Measurements from ENCODE around the gene SIPA1L2.

SIPA1L2 gene

DNA sequence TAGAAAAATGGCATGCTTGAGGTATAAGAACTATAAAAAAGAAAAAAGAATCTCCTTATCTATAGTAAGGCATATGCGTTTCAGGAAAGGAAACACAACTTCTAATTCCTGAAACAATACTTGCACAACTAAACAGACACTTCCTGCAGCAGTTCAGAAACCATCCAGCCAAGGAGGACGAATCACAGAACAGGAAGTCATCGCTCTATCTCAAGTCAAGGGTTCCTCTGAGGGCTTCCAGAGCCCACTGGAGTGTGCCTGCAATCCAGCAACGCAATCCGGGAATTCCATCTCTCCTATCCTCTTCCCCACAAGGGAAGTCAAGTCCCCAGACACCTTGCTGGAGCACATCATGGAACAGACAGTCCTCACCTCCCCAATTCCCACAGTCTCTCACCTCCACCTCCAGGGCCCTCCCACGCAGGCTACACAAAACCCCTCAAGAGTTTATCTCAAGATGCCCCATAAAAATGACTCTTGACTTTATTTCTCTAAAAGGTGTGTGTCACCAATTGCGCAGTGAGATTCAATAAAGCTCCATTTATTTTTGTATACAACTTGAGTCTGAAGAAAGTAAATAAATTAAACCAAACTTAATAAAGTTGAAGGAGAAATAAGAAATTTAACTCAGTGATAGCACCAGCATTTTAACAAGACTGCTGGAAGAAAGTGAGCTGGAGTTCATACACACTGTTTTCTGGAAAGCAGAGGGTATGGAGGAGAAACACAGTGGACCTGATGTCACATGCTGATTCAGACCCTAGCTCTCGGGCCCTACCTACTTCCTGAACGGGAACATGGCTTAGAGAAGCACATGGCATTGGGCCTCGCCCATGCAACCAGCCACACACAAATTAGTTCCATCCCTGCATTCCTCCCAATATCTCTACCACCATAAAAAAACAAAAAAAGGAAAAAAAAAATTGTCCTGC is 39.9 kb downstream of the SIPA1L2 start:
- H3K27me3 ChIP-seq (ENCODE audit: control insufficient read depth in 1 of 2, insufficient read depth in 1 of 2, low read length in 2 of 2): no peaks in the 10 kb centered on the region
- no peak overlapping the region for H3K4me3 ChIP-seq (ENCODE audit: insufficient read depth in 1 of 2, low read depth in 1 of 2, low read length in 2 of 2)
- no peak overlapping the region for H2AK5ac ChIP-seq (ENCODE audit: low read length, severe bottlenecking)
- no peak overlapping the region for H3K14ac ChIP-seq (ENCODE audit: low read length in 2 of 2)
- 18% methylated on average over 9 of the region's 10 CpGs for WGBS
- DNase-seq: peak; percentile 84
- no peak overlapping the region for H2BK120ac ChIP-seq (ENCODE audit: low read depth, low read length)
- H2BK5ac ChIP-seq (ENCODE audit: low read depth, low read length, poor library complexity, severe bottlenecking): no peak overlapping the region
- H4K8ac ChIP-seq (ENCODE audit: low read length): peak overlapping the region; percentile 88
- H3K18ac ChIP-seq (ENCODE audit: low read depth in 1 of 2, low read length in 2 of 2): peak overlapping the region; percentile 77 to 83
- H3K27ac ChIP-seq (ENCODE audit: low read length, poor library complexity, severe bottlenecking): no peak overlapping the region
- peak overlapping the region in 1 of 2 experiments; percentile 75 for H2BK12ac ChIP-seq (ENCODE audit: low read length in 2 of 2)
- H3K23ac ChIP-seq (ENCODE audit: low read length in 2 of 2): no peak overlapping the region
- H3K4ac ChIP-seq (ENCODE audit: low read depth in 1 of 2, low read length in 2 of 2): peak overlapping the region in 1 of 2 experiments; percentile 35
- H3K79me1 ChIP-seq (replicated peaks; ENCODE audit: low read length, poor library complexity, severe bottlenecking): peaks cover 36% of the 10 kb centered on the region
- peaks cover 20% of the 10 kb centered on the region for H3K4me1 ChIP-seq (ENCODE audit: control insufficient read depth, insufficient read depth, low read depth, low read length)
- no peak overlapping the region for H3K4me2 ChIP-seq (ENCODE audit: low read length, poor library complexity, severe bottlenecking)
- peak overlapping the region; percentile 81 for H4K91ac ChIP-seq (ENCODE audit: low read length)
- H2AFZ ChIP-seq (ENCODE audit: low read depth, low read length): no peak overlapping the region
- peak overlapping the region; percentile 57 for H2BK15ac ChIP-seq (ENCODE audit: low read depth, poor library complexity, severe bottlenecking)
- no peaks in the 10 kb centered on the region for H3K9me3 ChIP-seq (ENCODE audit: control insufficient read depth, low read length)
- H3K36me3 ChIP-seq (ENCODE audit: control insufficient read depth in 1 of 2, insufficient read depth in 2 of 2, low read depth in 1 of 2, low read length in 2 of 2): peaks cover 0 to 11% of the 10 kb centered on the region in 2 experiments
- no peak overlapping the region for H3K9ac ChIP-seq (ENCODE audit: low read length)

DNA sequence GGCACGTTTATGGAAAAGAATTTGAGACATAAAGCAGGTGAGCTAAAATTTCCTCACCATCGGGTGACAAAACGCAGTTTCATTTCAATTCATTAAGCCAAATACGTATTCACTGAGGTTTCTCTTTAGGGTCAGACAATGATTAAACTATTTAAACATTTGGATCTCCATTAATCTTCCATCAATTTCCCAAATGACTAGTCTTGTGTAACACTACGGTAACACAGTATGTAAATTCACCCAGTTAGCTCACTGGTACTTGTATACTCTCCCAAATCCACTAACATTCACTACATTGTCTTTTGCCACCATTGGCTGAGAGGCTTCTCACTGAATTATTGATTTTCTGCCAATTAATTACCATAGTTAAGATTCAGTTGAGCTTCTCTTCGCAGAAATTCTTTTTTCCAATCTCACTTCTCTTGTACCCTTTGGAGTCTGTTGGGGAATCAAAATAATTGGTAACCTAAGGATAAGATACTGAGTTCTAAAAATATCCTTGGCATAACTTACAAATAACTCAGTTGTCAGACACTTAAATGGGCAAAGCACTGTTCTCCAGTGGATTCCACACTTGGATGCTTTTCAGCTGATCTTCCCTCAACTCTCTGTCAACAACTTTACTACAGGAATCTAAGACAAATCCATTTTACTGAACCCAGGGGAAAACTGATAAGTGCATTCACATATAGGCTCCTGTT is 40.7 kb downstream of the SIPA1L2 start:
- DNase-seq: no peak
- Histone ChIP-seq H2BK15ac (ENCODE audit: low read depth, poor library complexity, severe bottlenecking) (no peak overlapping the region), H3K27ac (ENCODE audit: low read length, poor library complexity, severe bottlenecking) (no peak overlapping the region), H2BK120ac (ENCODE audit: low read depth, low read length) (no peak overlapping the region), H3K36me3 (ENCODE audit: control insufficient read depth in 1 of 2, insufficient read depth in 2 of 2, low read depth in 1 of 2, low read length in 2 of 2) (peaks cover 0 to 7% of the 10 kb centered on the region in 2 experiments), H3K4ac (ENCODE audit: low read depth in 1 of 2, low read length in 2 of 2) (no peak overlapping the region), H3K14ac (ENCODE audit: low read length in 2 of 2) (no peak overlapping the region), H3K9ac (ENCODE audit: low read length) (no peak overlapping the region), H4K8ac (ENCODE audit: low read length) (no peak overlapping the region), H3K79me1 (replicated peaks; ENCODE audit: low read length, poor library complexity, severe bottlenecking) (peaks cover 31% of the 10 kb centered on the region), H3K4me1 (ENCODE audit: control insufficient read depth, insufficient read depth, low read depth, low read length) (peaks cover 15% of the 10 kb centered on the region), H2AFZ (ENCODE audit: low read depth, low read length) (no peak overlapping the region), H2BK12ac (ENCODE audit: low read length in 2 of 2) (no peak overlapping the region), H3K18ac (ENCODE audit: low read depth in 1 of 2, low read length in 2 of 2) (no peak overlapping the region), H3K4me3 (ENCODE audit: insufficient read depth in 1 of 2, low read depth in 1 of 2, low read length in 2 of 2) (no peak overlapping the region), H3K9me3 (ENCODE audit: control insufficient read depth, low read length) (no peaks in the 10 kb centered on the region), H2AK5ac (ENCODE audit: low read length, severe bottlenecking) (no peak overlapping the region), H4K91ac (ENCODE audit: low read length) (no peak overlapping the region), H3K27me3 (ENCODE audit: control insufficient read depth in 1 of 2, insufficient read depth in 1 of 2, low read length in 2 of 2) (no peaks in the 10 kb centered on the region), H3K23ac (ENCODE audit: low read length in 2 of 2) (no peak overlapping the region), H2BK5ac (ENCODE audit: low read depth, low read length, poor library complexity, severe bottlenecking) (no peak overlapping the region), H3K4me2 (ENCODE audit: low read length, poor library complexity, severe bottlenecking) (no peak overlapping the region)
- 80% methylated on average over 5 of the region's 6 CpGs for WGBS

DNA sequence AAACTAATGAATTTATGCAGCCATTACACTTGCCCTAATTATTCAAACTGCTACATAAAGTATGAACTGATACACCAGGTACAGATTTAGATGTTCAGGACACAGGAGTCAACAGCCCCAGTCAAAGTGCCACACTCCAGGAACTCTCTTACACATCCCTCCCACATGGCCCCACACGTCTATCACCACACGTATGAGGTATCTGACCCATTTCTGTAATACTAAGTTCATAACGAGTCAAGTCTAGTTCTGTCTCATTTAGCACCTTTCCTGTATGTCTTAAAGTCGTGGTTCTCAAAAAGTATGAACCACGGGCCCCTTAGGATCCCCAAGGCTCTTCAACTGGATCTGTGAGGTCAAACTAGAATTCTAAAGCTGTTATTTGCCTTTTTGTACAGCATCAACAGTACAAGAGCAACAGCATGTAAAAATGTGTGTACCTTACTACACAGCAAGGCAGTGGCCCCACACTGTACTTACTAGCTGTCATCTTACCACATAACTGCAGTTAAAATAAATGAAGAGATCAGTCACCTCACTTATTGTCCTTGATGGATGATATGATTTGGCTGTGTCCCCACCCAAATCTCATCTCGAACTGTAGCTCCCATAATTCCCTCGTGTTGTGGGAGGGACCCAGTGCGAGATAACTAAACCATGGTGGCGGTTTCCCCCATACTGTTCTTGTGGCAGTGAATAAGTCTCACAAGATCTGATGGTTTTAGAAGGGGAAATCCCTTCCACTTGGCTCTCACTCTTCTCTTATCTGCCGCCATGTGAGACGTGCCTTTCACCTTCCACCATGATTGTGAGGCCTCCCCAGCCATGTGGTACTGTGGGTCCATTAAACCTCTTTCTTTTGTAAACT is 42.6 kb downstream of the SIPA1L2 start:
- WGBS: 78% methylated on average over 11 of the region's 11 CpGs
- H3K23ac ChIP-seq (ENCODE audit: low read length in 2 of 2): no peak overlapping the region
- peaks cover 0 to 2% of the 10 kb centered on the region in 2 experiments for H3K36me3 ChIP-seq (ENCODE audit: control insufficient read depth in 1 of 2, insufficient read depth in 2 of 2, low read depth in 1 of 2, low read length in 2 of 2)
- H3K79me1 ChIP-seq (replicated peaks; ENCODE audit: low read length, poor library complexity, severe bottlenecking): peaks cover 27% of the 10 kb centered on the region
- H2BK120ac ChIP-seq (ENCODE audit: low read depth, low read length): no peak overlapping the region
- no peaks in the 10 kb centered on the region for H3K9me3 ChIP-seq (ENCODE audit: control insufficient read depth, low read length)
- DNase-seq: no peak
- H2BK12ac ChIP-seq (ENCODE audit: low read length in 2 of 2): no peak overlapping the region
- H4K8ac ChIP-seq (ENCODE audit: low read length): no peak overlapping the region
- H4K91ac ChIP-seq (ENCODE audit: low read length): no peak overlapping the region
- H3K9ac ChIP-seq (ENCODE audit: low read length): no peak overlapping the region
- no peaks in the 10 kb centered on the region for H3K27me3 ChIP-seq (ENCODE audit: control insufficient read depth in 1 of 2, insufficient read depth in 1 of 2, low read length in 2 of 2)
- no peak overlapping the region for H3K4ac ChIP-seq (ENCODE audit: low read depth in 1 of 2, low read length in 2 of 2)
- H3K4me1 ChIP-seq (ENCODE audit: control insufficient read depth, insufficient read depth, low read depth, low read length): peaks cover 8% of the 10 kb centered on the region
- no peak overlapping the region for H3K4me3 ChIP-seq (ENCODE audit: insufficient read depth in 1 of 2, low read depth in 1 of 2, low read length in 2 of 2)
- H2BK15ac ChIP-seq (ENCODE audit: low read depth, poor library complexity, severe bottlenecking): no peak overlapping the region
- no peak overlapping the region for H3K18ac ChIP-seq (ENCODE audit: low read depth in 1 of 2, low read length in 2 of 2)
- H2AK5ac ChIP-seq (ENCODE audit: low read length, severe bottlenecking): no peak overlapping the region
- H3K4me2 ChIP-seq (ENCODE audit: low read length, poor library complexity, severe bottlenecking): no peak overlapping the region
- H2AFZ ChIP-seq (ENCODE audit: low read depth, low read length): no peak overlapping the region
- no peak overlapping the region for H3K14ac ChIP-seq (ENCODE audit: low read length in 2 of 2)
- H2BK5ac ChIP-seq (ENCODE audit: low read depth, low read length, poor library complexity, severe bottlenecking): no peak overlapping the region
- H3K27ac ChIP-seq (ENCODE audit: low read length, poor library complexity, severe bottlenecking): no peak overlapping the region

Measured in mesenchymal stem cell (in vitro differentiated cells and primary cell).